ENCODE results near the gene RGS7.

The RGS7 gene

GRCh38 chr1:240942901-240943300 lies 414.1 kb downstream of the RGS7 start:
- H3K27ac ChIP-seq = no peak overlapping the region
- no peak overlapping the region for H3K4me3 ChIP-seq
- DNase-seq (ENCODE audit: low spot score) = no peak
- TF ChIP-seq, protein P1, sequence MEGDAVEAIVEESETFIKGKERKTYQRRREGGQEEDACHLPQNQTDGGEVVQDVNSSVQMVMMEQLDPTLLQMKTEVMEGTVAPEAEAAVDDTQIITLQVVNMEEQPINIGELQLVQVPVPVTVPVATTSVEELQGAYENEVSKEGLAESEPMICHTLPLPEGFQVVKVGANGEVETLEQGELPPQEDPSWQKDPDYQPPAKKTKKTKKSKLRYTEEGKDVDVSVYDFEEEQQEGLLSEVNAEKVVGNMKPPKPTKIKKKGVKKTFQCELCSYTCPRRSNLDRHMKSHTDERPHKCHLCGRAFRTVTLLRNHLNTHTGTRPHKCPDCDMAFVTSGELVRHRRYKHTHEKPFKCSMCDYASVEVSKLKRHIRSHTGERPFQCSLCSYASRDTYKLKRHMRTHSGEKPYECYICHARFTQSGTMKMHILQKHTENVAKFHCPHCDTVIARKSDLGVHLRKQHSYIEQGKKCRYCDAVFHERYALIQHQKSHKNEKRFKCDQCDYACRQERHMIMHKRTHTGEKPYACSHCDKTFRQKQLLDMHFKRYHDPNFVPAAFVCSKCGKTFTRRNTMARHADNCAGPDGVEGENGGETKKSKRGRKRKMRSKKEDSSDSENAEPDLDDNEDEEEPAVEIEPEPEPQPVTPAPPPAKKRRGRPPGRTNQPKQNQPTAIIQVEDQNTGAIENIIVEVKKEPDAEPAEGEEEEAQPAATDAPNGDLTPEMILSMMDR (IDR thresholded peaks at IDR 0.05) = no peak

- Histone ChIP-seq H3K27ac (no peak overlapping the region), H3K4me3 (no peak overlapping the region)
- no peak for DNase-seq (ENCODE audit: low spot score)
- TF ChIP-seq, protein P1 (IDR thresholded peaks at IDR 0.05) = no peak
These were observed 415.2 kb downstream of the RGS7 start for GRCh38 chr1:240941701-240942370.

DNA sequence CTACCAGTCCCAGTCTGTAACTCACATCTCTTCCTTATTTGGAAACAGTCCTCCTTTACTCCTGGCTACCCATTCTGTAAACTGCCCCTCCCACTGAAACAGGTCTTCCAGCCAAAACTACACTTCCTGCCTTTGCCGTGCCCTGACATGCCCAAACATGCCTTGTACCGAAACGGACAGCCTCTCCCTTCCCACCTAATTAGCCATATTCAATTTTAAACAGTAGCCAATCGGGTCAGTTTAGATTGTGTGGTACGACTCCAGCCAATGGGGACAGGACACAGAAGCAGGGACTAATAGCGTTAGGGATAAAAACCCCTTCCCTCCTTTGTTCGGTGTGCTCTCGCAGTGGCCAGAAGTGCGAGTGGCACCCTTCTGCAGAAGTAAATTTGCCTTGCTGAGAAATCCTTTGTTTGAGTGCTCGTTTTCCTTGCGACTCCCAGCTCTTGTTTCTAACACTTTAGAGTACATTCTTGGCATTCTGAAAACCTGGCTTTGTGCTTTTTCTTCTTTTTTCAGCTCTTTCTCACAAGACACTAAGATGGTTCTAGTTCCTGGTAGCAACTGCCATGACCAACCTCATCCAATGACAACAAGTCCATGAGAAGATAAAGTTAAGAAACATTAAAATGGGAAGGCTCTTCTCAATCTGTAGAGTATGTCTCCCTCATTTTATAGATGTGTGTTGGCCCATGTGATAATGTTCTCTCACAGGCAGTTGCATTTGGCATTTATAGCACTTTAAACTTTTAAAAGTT lies 419.9 kb downstream of the RGS7 start:
- DNase-seq (ENCODE audit: low spot score) = no peak
- TF ChIP-seq, protein P1 (IDR thresholded peaks at IDR 0.05) = no peak
- H3K27ac ChIP-seq = no peak overlapping the region
- H3K4me3 ChIP-seq = no peak overlapping the region

GRCh38 chr1:240935920-240936319 lies 421.1 kb downstream of the RGS7 start:
- TF ChIP-seq, protein P1 (IDR thresholded peaks at IDR 0.05) = no peak
- DNase-seq (ENCODE audit: low spot score) = no peak
- no peak overlapping the region for H3K27ac ChIP-seq
- no peak overlapping the region for H3K4me3 ChIP-seq

GRCh38 chr1:240931031-240931430 lies 426.0 kb downstream of the RGS7 start:
- Histone ChIP-seq H3K27ac (no peak overlapping the region), H3K4me3 (no peak overlapping the region)
- TF ChIP-seq, protein P1 (IDR thresholded peaks at IDR 0.05) = no peak
- no peak for DNase-seq (ENCODE audit: low spot score)

DNA sequence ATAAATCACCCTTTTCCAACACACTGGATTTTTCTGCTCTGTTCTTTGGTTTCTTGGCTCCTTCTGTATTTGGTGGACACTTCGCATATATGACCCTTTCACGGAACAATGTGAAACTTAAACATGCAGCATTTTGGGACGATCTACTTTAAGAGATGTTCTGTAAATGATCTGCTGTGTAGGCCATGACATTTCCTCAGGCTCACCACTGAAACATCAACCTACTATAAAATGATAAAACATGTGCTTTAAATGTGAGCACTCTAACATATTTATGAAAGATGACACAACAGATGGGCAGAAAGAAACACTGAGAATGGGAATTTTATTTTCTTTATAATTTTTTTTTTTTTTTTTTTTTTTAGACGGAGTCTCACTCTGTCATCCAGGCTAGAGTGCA lies 428.7 kb downstream of the RGS7 start:
- no peak overlapping the region for H3K27ac ChIP-seq
- DNase-seq (ENCODE audit: low spot score) = no peak
- TF ChIP-seq, protein P1 (IDR thresholded peaks at IDR 0.05) = no peak
- H3K4me3 ChIP-seq = no peak overlapping the region

DNA sequence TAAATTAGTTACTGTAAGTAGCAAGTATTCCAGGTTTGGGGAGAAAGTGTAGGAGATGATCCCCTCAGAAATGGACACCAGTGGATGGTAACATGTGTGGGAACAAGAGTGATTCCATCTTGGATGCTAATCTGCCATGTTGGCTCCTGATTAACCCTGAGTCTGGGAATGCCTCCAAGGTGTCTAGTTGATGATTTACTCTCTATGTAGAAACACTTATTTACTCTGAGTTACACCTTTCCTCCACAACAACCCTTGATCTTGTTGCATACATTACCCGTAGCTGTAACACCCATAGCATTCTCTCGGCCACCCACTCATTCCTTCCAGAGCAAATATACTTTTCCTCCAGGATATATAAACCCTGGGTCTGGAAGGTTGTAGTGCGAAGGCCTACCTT lies 429.2 kb downstream of the RGS7 start:
- DNase-seq (ENCODE audit: low spot score) = no peak
- no peak overlapping the region for H3K27ac ChIP-seq
- no peak overlapping the region for H3K4me3 ChIP-seq
- TF ChIP-seq, protein P1 (IDR thresholded peaks at IDR 0.05) = no peak

Measured in coronary artery (tissue), 2 donors.